PFSK-1 (cell line): ENCODE data around the gene LDLRAD3.

Experiments used
- FOXP2 ChIP-seq: optimal IDR thresholded peaks from 2 replicates; pipeline ENCODE3; 2011; ENCODE audit warnings: borderline replicate concordance, control low read depth, inconsistent platforms; ENCODE audit not compliant: insufficient read depth; ENCODE audit errors: extremely low read length, extremely low read depth
- POLR2AphosphoS5 ChIP-seq: IDR thresholded peaks from 2 replicates; pipeline ENCODE4 v1.6.1; 2012; ENCODE audit warnings: low read depth, mild to moderate bottlenecking, control low read depth, low read length, moderate library complexity
- REST ChIP-seq, 2 experiments: IDR thresholded peaks; 2 replicates each; pipeline versions ENCODE4 v1.6.1 to v1.8.0; 2011 to 2012; ENCODE audit warnings: low read depth in 2 of 2, low read length in 2 of 2, control low read depth in 1 of 2, inconsistent platforms in 1 of 2, mild to moderate bottlenecking in 1 of 2, moderate library complexity in 1 of 2; ENCODE audit not compliant: insufficient read depth in 1 of 2
- SIN3A ChIP-seq: IDR thresholded peaks from 2 replicates; pipeline ENCODE4 v1.6.1; 2012; ENCODE audit warnings: mild to moderate bottlenecking, low read length, moderate library complexity, borderline replicate concordance; ENCODE audit not compliant: insufficient read depth
- TAF1 ChIP-seq: IDR thresholded peaks from 2 replicates; pipeline ENCODE4 v1.6.1; 2012; ENCODE audit warnings: low read length, control low read depth, borderline replicate concordance; ENCODE audit not compliant: insufficient read depth

GRCh38 chr11:36044636-36045035 is 100.8 kb downstream of the LDLRAD3 start:
- TF ChIP-seq POLR2AphosphoS5 (no peak), REST (IDR thresholded peaks at IDR 0.05; ENCODE audit: insufficient read depth in 1 of 2, low read depth in 2 of 2, low read length in 2 of 2) (no peak), TAF1 (no peak), SIN3A (no peak), FOXP2 (no peak)
